Prostate gland (tissue), 2 donors: Measurements from ENCODE around the gene DHCR7.

Experiments
- CTCF ChIP-seq, 4 experiments: fragments of 200-600 bp in 2 of 4; fragments of 450-650 bp in 2 of 4; sonication (generic) in 2 of 4; IDR thresholded peaks; 1 replicate in 3 of 4; 2 replicates in 1 of 4; pipeline ENCODE4 v1.5.1; 2016 to 2019; ENCODE audit warnings: antibody characterized with exemption in 4 of 4, mild to moderate bottlenecking in 2 of 4, moderate library complexity in 2 of 4
- POLR2A ChIP-seq: fragments of 450-650 bp; IDR thresholded peaks from one replicate; pipeline ENCODE4 v1.6.1; 2016; ENCODE audit warnings: antibody characterized with exemption, mild to moderate bottlenecking

DNA sequence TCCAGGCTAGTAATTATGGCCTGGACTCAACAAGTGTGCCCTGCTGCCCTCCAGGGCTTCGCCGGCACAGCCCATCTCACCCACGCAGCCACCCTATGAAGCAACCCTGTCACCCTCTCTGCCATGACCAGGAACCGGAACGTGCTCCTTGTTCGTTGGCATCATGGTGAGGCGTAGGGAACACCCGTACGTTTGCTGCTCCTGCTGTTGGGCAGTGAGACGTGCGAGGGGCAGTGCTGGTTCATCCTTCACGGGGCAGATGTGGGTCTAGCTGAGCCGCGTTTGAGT is 25.5 kb upstream of the DHCR7 start:
- no peak for TF ChIP-seq CTCF (IDR thresholded peaks at IDR 0.05)
- TF ChIP-seq POLR2A, result no peak
